MM.1S (cell line): Measurements from ENCODE around the gene ZNF280D.

Experiments used
- DNase-seq: peaks from one replicate; pipeline ENCODE4 v3.0.0-alpha.2; 2015
- H2AFZ ChIP-seq: fragments of 300-600 bp; sonication (generic); 2 replicates; pipeline ENCODE4 v1.6.0; 2016; ENCODE audit warnings: antibody characterized with exemption, low read length
- H3F3A ChIP-seq: fragments of 300-600 bp; sonication (generic); 2 replicates; pipeline ENCODE4 v1.6.1; 2016; ENCODE audit warnings: mild to moderate bottlenecking, antibody characterized with exemption, low read length, moderate library complexity, mixed read lengths; ENCODE audit not compliant: insufficient read depth
- H3K27ac ChIP-seq: fragments of 300-600 bp; sonication (generic); 2 replicates; pipeline ENCODE4 v1.5.1; 2016; ENCODE audit warnings: mild to moderate bottlenecking, low read length
- H3K27me3 ChIP-seq: fragments of 300-600 bp; sonication (generic); replicated peaks from 2 replicates; pipeline ENCODE4 v1.6.0; 2016; ENCODE audit warnings: low read length; ENCODE audit not compliant: insufficient read depth
- H3K36me3 ChIP-seq: fragments of 300-600 bp; sonication (generic); replicated peaks from 2 replicates; pipeline ENCODE4 v1.6.1; 2016; ENCODE audit warnings: mild to moderate bottlenecking, low read length, mixed read lengths; ENCODE audit not compliant: insufficient read depth
- H3K4me1 ChIP-seq: fragments of 300-600 bp; sonication (generic); 2 replicates; pipeline ENCODE4 v1.6.1; 2016; ENCODE audit warnings: low read length, mixed read lengths
- H3K4me2 ChIP-seq: fragments of 300-600 bp; sonication (generic); 2 replicates; pipeline ENCODE4 v1.6.0; 2016; ENCODE audit warnings: low read depth, low read length
- H3K4me3 ChIP-seq: fragments of 300-600 bp; sonication (generic); 2 replicates; pipeline ENCODE4 v1.5.1; 2016; ENCODE audit warnings: low read length, mixed read lengths
- H3K79me2 ChIP-seq: fragments of 300-600 bp; sonication (generic); 2 replicates; pipeline ENCODE4 v1.6.1; 2016; ENCODE audit warnings: mixed run types, low read length, mixed read lengths
- H3K9ac ChIP-seq: fragments of 300-600 bp; sonication (generic); 2 replicates; pipeline ENCODE4 v1.6.1; 2016; ENCODE audit warnings: low read length, mixed read lengths
- H3K9me2 ChIP-seq: fragments of 300-600 bp; sonication (generic); replicated peaks from 2 replicates; pipeline ENCODE4 v1.6.1; 2016; ENCODE audit warnings: mild to moderate bottlenecking, low read length, mixed read lengths; ENCODE audit not compliant: insufficient read depth
- H3K9me3 ChIP-seq: fragments of 300-600 bp; sonication (generic); replicated peaks from 2 replicates; pipeline ENCODE4 v1.6.1; 2016; ENCODE audit warnings: mild to moderate bottlenecking, low read length, mixed read lengths; ENCODE audit not compliant: insufficient read depth
- H4K20me1 ChIP-seq: fragments of 300-600 bp; sonication (generic); 2 replicates; pipeline ENCODE4 v1.6.1; 2016; ENCODE audit warnings: mild to moderate bottlenecking, low read length, moderate library complexity, mixed read lengths; ENCODE audit not compliant: insufficient read depth
- CTCF ChIP-seq: fragments of 300-600 bp; sonication (generic); IDR thresholded peaks from 2 replicates; pipeline ENCODE4 v1.5.1; 2016; ENCODE audit warnings: antibody characterized with exemption, low read length, mixed read lengths
- EZH2 ChIP-seq: fragments of 300-600 bp; sonication (generic); optimal IDR thresholded peaks from 2 replicates; pipeline ENCODE3; 2017; ENCODE audit warnings: low read depth, mild to moderate bottlenecking, antibody characterized with exemption, low read length, mixed read lengths
- EZH2phosphoT487 ChIP-seq: fragments of 300-600 bp; sonication (generic); IDR thresholded peaks from 2 replicates; pipeline ENCODE4 v1.6.1; 2018; ENCODE audit warnings: antibody characterized with exemption, low read length

Gene ZNF280D

GRCh38 chr15:56732886-56733135 is 498 bp downstream of the ZNF280D start:
- H3K4me1 ChIP-seq = peaks cover 21% of the 10 kb centered on the region; the same call in 1 of the 2 replicates
- H3K4me2 ChIP-seq = peak overlapping the region; percentile 89
- no peaks in the 10 kb centered on the region for H4K20me1 ChIP-seq
- peak overlapping the region; percentile 89 for H3K9ac ChIP-seq
- no peaks in the 10 kb centered on the region for H3K36me3 ChIP-seq
- DNase-seq = no peak
- H2AFZ ChIP-seq = peak overlapping the region; percentile 93
- H3K9me3 ChIP-seq = no peaks in the 10 kb centered on the region
- H3K79me2 ChIP-seq = peaks cover 51% of the 10 kb centered on the region
- no peaks in the 10 kb centered on the region for H3K9me2 ChIP-seq
- no peaks in the 10 kb centered on the region for H3K27me3 ChIP-seq
- peak overlapping the region; percentile 65; the same call in 1 of the 2 replicates for H3K27ac ChIP-seq
- TF ChIP-seq EZH2phosphoT487 = no peak
- TF ChIP-seq EZH2 = no peak
- no peak for TF ChIP-seq CTCF
- peak overlapping the region; percentile 93 for H3K4me3 ChIP-seq
- H3F3A ChIP-seq = peaks cover 8% of the 10 kb centered on the region; the same call in 1 of the 2 replicates

DNA sequence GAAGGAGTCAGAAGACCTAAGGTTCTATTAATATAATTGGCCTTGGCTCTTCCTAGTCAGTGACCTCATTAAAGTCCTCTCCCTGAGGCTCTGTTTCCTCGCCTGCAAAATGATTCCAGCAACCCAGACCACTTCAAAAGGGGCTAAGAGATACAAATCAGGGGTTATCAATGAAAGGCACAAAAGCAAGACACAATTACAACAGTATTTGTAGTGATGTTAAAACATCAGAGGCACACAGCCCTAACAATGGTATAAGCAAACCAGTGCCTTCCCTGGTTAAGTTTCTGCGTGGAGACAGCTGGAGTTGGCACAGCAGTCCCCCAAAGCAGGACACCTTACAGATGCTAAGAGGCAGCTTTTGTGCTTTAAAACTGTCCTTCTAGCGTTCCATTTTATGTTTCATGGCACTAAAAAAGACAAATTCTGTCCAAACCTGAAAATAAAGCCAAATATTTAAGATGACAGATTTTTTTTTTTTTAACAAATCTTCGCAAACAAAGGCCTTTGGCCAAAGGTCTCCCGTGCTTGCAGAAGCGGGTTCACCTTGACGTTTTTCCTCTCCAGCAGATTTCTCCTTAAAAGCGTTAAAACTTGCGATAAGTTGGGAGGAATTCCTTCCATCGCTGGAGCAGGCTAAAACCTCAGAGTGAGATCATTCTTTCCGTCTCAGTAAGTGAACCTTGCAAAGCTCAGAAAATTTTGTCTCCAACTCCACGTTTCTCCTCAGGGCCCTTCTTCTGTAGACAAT is 999 bp downstream of the ZNF280D start:
- peak overlapping the region; percentile 93 for H3K4me3 ChIP-seq
- peak overlapping the region; percentile 65; the same call in 1 of the 2 replicates for H3K27ac ChIP-seq
- H3K36me3 ChIP-seq = no peaks in the 10 kb centered on the region
- H3K9me3 ChIP-seq = no peaks in the 10 kb centered on the region
- no peaks in the 10 kb centered on the region for H3K27me3 ChIP-seq
- H3K4me1 ChIP-seq = peaks cover 21% of the 10 kb centered on the region; the same call in 1 of the 2 replicates
- no peaks in the 10 kb centered on the region for H4K20me1 ChIP-seq
- H3F3A ChIP-seq = peaks cover 8% of the 10 kb centered on the region; the same call in 1 of the 2 replicates
- H3K9me2 ChIP-seq = no peaks in the 10 kb centered on the region
- H3K9ac ChIP-seq = peak overlapping the region; percentile 89
- peak; percentile 35 for DNase-seq
- peak overlapping the region; percentile 89 for H3K4me2 ChIP-seq
- TF ChIP-seq EZH2 = no peak
- TF ChIP-seq CTCF = no peak
- no peak for TF ChIP-seq EZH2phosphoT487
- peaks cover 56% of the 10 kb centered on the region for H3K79me2 ChIP-seq
- H2AFZ ChIP-seq = peak overlapping the region; percentile 93

- Histone ChIP-seq H3K9me3 (no peaks in the 10 kb centered on the region), H3K27me3 (no peaks in the 10 kb centered on the region), H3K9me2 (no peaks in the 10 kb centered on the region), H3K79me2 (peaks cover 62% of the 10 kb centered on the region), H4K20me1 (no peaks in the 10 kb centered on the region), H3K4me3 (peak overlapping the region; percentile 93), H3K4me2 (peak overlapping the region; percentile 89), H3F3A (peaks cover 8% of the 10 kb centered on the region; the same call in 1 of the 2 replicates), H3K36me3 (no peaks in the 10 kb centered on the region), H3K9ac (no peak overlapping the region), H2AFZ (no peak overlapping the region), H3K4me1 (peaks cover 21% of the 10 kb centered on the region; the same call in 1 of the 2 replicates), H3K27ac (no peak overlapping the region)
- DNase-seq = no peak
- TF ChIP-seq CTCF = no peak
- no peak for TF ChIP-seq EZH2
- no peak for TF ChIP-seq EZH2phosphoT487
Measured at GRCh38 chr15:56731548-56731947, 1.8 kb downstream of the ZNF280D start.
